ENCODE results near the gene EFCAB7.

The EFCAB7 gene, protein sequence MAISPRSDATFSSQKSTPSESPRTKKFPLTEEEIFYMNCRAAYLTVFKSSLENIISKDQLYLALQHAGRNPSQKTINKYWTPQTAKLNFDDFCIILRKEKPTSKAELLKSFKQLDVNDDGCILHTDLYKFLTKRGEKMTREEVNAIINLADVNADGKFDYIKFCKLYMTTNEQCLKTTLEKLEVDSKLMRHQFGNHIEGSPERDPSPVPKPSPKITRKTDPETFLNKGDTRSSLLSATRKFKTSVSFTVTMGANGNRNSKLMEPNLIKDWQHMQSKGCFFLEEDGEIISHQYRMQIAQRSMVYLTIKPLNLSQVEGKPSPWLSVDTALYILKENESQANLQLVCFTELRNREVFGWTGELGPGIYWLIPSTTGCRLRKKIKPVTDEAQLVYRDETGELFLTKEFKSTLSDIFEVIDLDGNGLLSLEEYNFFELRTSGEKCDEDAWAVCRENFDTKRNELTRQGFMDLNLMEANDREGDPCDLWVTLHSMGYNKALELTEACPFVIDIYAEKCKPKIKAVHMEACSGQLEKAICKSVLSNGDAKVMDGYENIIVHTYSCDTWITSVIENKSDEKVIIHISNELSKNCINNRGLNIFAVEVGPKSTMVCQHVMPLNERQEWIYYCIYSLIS

DNA sequence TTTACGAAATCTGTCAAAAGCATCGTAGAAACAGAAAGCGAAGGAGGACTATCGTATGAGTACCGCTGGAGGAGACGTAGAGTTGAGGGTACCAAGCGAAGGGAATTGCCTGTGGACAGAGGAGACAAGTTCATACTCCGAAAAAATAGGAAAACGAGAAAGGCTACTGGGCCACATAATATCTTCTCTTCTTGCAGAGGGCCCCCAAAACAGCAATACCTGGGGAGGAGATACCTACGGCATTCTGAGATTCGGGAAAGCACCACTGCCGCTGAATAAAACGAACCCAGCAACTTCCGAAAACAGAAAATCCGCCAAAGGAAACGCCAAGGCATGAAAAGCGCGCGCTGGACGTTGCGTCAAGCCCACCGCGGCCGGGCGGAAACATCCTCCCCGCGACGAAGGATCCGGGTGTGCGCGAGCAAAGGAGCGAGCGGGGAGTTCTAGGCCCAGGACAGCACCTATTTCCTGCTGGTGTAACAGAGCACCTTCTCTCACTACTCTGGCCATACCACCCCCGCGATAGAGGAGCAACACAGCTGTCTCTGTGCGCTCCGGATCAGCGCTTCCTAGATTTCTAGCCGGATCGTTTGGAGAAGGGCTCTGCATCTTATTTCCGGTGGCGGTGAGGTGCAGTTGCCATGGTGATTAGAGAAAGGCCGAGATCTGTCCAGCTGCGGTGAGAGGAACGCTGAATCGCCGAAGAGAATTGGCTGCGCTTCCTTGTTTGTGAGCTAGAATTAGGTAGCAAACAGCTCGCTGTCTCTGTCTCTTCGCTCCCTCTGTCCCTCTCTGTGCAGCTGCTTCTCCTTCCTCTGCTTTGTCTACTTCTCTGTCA, at the start of gene EFCAB7, which contains the start of gene ITGB3BP:
Gene EFCAB7 (plus strand): TSS at position 635 of the 838 bp plus-strand sequence. CDS start 2,048 bp downstream, outside the sequence.
Gene ITGB3BP (minus strand): TSS at position 335 of the 838 bp plus-strand sequence. CDS start 92 bp downstream, at position 243.
- DNase-seq (ENCODE audit: low spot score) = peak; percentile 92

GRCh38 chr1:63475761-63476160, 47.6 kb upstream of the EFCAB7 start:
- no peak for DNase-seq (ENCODE audit: low spot score)

- no peak for DNase-seq (ENCODE audit: low spot score)
These were observed 43.3 kb upstream of the EFCAB7 start for GRCh38 chr1:63480057-63480456.

DNA sequence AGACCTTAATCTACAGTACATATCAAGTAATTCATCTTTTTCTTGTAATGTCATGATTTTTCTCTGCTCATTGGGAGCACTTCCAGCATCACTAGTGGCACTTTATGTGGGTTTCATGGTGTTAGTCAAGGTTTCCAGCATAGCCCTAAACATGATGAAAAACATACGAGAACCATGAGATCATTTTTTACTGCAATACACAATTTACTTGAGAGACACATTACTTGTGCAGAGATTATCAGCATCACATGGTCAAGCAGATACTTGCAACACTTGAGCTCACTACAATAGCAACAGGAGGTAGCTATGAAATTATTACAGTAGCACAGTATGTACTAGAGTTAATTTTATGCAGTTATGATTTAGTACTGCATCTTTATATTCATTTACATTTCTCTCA, 36.7 kb upstream of the EFCAB7 start:
- DNase-seq (ENCODE audit: low spot score) = no peak

GRCh38 chr1:63487336-63488065, 35.8 kb upstream of the EFCAB7 start:
- no peak for DNase-seq (ENCODE audit: low spot score)

DNA sequence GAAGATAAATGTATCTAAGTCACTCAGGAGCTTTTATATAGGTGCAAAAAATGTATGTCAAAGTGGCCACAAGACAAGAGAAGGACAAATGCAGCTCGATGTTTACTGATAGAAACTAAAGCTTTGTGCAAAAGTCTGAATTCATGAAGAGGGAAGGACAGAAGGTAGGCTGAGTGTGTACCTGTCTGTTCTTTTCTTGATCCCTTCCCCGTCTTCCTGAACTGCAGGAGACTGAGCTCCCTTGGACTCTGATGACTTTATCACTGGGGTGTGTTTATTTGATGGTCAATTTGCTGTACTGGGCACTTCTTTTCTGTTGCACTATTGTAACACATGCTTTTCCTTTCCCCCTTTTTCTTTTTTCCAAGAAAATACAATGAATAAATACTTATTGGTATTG, 25.7 kb upstream of the EFCAB7 start:
- DNase-seq (ENCODE audit: low spot score) = no peak

DNA sequence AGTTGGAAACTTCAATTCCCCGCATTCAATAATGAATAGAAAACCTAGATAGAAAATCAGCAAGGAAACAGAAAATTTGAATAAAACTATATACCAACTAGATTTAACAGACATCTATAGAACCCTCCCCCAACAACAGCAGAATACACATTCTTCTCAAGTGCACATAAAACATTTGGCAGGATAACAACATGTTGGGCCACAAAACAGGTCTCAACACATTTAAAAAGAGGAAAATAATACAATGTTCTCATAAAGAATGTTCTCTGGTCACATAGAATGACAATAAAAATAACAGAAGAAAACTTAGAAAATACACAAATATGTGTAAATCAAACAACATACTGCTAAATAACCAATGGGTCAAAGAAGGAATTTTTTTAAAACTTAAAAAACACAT, 25.2 kb upstream of the EFCAB7 start:
- no peak for DNase-seq (ENCODE audit: low spot score)

DNA sequence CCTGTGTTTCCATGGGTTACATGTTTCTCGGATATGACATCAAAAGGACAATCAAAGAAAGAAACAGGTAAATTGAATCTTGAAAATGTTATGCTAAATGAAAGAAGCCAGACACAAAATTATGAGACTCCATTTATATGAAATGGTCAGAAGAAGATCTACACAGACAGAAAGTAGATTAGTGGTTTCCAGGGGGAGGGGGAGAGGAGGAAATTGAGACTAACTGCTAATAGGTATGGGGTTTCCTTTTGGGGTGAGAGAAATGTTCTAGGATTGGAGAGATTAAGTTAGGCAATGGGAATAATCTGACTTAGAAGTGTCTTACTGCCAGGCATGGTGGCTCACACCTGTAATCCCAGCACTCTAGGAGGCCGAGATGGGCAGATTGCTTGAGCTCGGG, 22.1 kb upstream of the EFCAB7 start:
- no peak for DNase-seq (ENCODE audit: low spot score)

DNA sequence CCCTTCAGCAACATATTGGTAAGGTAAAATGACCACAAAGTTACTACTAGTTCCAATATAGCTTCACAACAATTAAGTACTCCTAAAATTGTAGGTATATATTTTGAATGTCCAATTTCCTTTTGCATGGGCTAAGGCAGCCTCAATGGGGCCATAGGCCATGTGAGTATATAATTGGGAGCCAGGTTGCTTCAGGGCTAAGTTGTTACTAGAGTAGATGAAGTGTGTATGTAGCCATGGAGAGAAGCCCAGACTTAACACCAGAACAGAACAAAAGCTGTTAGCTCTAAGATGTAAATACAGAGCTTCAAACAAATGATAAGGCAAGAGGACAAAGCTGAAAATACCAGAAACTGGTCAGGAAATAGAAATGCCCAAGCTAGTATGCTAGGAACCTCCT, 16.5 kb upstream of the EFCAB7 start:
- DNase-seq (ENCODE audit: low spot score) = no peak

- DNase-seq (ENCODE audit: low spot score) = no peak
These were observed 13.6 kb upstream of the EFCAB7 start for GRCh38 chr1:63509718-63510117.

GRCh38 chr1:63512584-63512983, 10.7 kb upstream of the EFCAB7 start:
- DNase-seq (ENCODE audit: low spot score) = no peak

- no peak for DNase-seq (ENCODE audit: low spot score)
These were observed 6.7 kb upstream of the EFCAB7 start for GRCh38 chr1:63516629-63517028.

DNA sequence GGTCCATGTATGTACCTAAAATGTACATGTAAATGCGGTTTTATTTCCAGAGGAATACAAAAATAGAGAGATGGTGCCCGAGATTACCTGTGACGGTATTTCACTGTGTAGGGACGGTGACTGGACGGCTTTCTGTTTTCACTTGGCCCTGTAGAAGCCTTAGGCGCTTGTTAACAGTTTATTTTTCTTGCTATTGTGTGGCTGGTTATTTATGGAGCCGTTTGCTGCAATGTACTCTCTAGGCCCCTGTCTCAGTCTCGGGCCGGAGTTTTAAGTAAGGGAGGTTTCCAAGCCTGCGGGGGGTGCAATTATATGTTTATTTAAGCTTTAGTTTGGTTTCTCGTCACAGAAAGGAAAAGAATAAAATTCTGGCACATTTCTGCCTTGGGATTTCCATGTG, 413 bp downstream of the EFCAB7 start:
- peak; percentile 10 for DNase-seq (ENCODE audit: low spot score)

DNA sequence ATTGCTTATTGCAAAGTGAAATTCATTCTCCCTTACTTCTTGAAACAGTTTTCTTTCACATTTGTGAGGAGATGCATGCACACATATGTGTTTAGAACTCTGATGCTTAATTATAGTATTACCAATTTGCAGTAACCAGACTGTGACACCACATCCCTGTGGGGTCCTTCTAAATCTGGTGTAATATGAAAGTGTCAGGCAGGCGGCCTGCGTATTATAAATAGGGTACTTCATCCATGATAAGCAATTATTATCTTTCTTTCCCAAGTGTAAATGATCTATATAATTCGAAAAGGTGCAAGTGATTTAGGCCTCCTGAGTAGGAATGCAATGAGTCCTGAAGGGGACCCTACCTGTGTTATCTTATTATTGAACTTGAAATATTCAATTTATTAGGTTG, 876 bp downstream of the EFCAB7 start:
- no peak for DNase-seq (ENCODE audit: low spot score)

GRCh38 chr1:63532727-63533126, 9.4 kb downstream of the EFCAB7 start:
- no peak for DNase-seq (ENCODE audit: low spot score)

DNA sequence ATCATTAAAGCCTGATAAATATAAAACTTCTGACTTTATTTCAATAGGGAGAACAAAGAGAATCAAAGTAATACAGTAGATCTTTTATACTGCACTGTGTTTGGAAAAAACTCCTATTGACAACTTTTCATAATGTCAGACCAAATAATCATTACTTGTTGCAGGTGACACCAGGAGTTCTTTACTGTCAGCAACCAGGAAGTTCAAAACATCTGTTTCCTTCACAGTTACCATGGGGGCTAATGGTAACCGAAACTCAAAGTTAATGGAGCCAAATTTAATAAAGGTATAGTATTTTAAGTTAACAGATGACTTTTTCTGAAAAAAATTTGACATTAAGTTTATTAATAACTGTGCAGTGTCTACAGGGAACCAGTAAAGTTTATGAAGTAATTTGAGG, 10.6 kb downstream of the EFCAB7 start:
- no peak for DNase-seq (ENCODE audit: low spot score)

DNA sequence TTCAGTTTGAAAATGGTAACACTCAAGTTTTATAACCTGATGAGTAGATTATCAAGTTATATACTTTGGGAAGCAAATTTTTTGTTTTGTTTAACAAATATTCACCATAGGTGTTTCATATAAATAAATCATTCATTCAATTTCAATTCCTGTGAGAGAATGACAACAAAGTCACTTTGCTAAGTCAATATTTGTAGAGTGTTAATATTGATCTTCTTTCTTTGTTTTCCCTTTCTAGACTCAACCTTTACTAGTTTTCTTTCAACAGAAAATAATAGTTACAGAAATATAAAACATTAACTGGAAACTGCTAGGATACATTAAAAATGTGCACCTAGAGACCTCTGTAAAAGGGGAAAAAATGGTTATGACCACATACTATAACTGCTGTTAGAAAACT, 11.1 kb downstream of the EFCAB7 start:
- no peak for DNase-seq (ENCODE audit: low spot score)

DNA sequence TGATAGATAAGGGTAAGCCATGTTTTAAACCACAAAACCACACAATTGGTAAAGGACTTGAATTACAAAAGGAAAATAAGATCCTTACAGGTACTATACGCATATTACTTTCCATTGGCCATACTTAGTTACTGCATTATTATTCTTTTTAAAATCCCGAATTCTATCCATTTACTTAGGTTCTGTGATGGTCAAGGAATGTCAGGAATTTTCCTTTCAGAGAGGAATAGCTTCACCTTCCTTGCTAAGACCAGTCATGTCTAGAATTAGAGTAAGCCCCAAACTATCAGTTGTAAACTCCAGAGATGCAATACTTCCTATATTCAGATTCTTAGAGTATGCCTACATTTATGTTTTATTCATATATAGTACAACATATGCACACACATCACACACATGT, 13.7 kb downstream of the EFCAB7 start:
- DNase-seq (ENCODE audit: low spot score) = no peak

- peak; percentile 2 for DNase-seq (ENCODE audit: low spot score)
These were observed 14.6 kb downstream of the EFCAB7 start for GRCh38 chr1:63537940-63538339.

DNA sequence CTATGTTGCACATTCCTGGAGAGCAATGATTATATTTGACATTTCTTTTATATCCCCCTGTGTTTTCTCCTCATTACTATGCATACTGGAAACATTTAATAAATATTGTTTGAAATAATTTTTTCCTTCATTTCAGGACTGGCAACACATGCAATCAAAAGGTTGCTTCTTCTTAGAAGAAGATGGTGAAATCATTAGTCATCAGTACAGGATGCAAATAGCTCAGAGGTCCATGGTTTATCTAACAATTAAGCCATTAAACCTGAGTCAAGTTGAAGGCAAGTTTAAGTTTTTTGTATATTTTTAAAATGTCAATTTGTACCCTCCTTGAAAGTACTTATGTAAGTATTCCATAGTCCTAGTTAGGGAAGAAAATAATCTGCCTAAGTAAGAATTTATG, 22.5 kb downstream of the EFCAB7 start:
- DNase-seq (ENCODE audit: low spot score) = peak; percentile 18

DNA sequence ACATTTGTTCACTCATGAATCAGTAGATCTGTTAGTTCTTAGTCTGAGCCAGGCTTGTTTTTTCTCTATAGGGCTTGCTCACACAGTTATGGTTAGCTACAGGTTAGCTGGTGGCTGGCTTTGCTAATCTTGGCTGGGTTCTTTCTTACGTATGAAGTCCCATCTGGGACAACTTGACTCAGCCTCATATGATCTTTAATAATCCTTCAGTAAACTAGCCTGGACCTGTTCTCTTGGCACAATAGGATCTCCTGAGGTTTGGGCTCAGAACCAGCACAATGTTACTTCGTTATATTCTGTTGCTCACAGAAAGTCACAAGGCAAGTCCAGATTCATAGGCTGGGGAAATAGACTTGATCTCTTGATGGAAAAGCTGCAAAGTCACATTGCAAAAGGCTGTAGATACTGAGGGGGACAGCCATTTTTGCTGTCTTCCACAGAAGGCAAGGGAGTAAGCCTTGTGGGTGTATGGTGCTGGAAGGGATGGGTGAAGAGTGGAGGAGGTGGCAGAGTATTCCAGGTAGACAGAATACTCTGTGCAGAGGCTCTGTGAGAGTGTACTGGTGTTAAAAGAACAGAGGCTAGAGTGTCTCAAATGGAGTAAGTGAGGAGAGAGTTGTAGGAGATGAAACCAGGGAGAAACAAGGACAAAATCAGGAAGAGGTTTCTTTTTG, 24.4 kb downstream of the EFCAB7 start:
- peak; percentile 7 for DNase-seq (ENCODE audit: low spot score)

Measured in AG08395 (cell line).